Measurements from ENCODE around the gene FLAD1.

The FLAD1 gene

GRCh38 chr1:154951901-154952657 lies 31.1 kb upstream of the FLAD1 start:
- DNase-seq, result no peak

- DNase-seq, result no peak
These were observed 30.5 kb upstream of the FLAD1 start for GRCh38 chr1:154952664-154953063.

GRCh38 chr1:154953611-154954038 lies 29.5 kb upstream of the FLAD1 start:
- peak in 8 of 58 donors; percentile 6 to 13 (median 11) for DNase-seq

- DNase-seq, result no peak
These were observed 28.6 kb upstream of the FLAD1 start for GRCh38 chr1:154954541-154954940.

GRCh38 chr1:154955039-154955717 lies 28.0 kb upstream of the FLAD1 start:
- DNase-seq, result peak in 51 of 58 donors; percentile 21 to 91 (median 62)

GRCh38 chr1:154955718-154956543 lies 27.2 kb upstream of the FLAD1 start, which contains the start of gene PBXIP1:
Gene PBXIP1, minus strand, starts transcription at chr1:154956099. Its CDS starts 2,378 bp downstream, at chr1:154953721.
- DNase-seq, result peak in 55 of 58 donors; percentile 24 to 92 (median 72)

GRCh38 chr1:154956544-154956941 lies 26.6 kb upstream of the FLAD1 start:
- DNase-seq, result peak in 50 of 58 donors; percentile 20 to 80 (median 52)

- peak in 5 of 58 donors; percentile 10 to 27 (median 15) for DNase-seq
These were observed 26.0 kb upstream of the FLAD1 start for GRCh38 chr1:154957091-154957657.

- DNase-seq, result no peak
These were observed 25.1 kb upstream of the FLAD1 start for GRCh38 chr1:154958036-154958435.

GRCh38 chr1:154958681-154959425 lies 24.3 kb upstream of the FLAD1 start:
- no peak for DNase-seq

GRCh38 chr1:154959426-154959780 lies 23.7 kb upstream of the FLAD1 start:
- DNase-seq, result no peak

- no peak for DNase-seq
These were observed 22.6 kb upstream of the FLAD1 start for GRCh38 chr1:154960446-154961136.

GRCh38 chr1:154961207-154962155 lies 21.7 kb upstream of the FLAD1 start, which contains the start of gene PYGO2:
Gene PYGO2, minus strand, starts transcription at chr1:154961782. Its CDS starts 206 bp downstream, at chr1:154961576.
- DNase-seq, result peak in 57 of 58 donors; percentile 31 to 89 (median 72)

GRCh38 chr1:154962156-154962749 lies 20.9 kb upstream of the FLAD1 start:
- peak in 7 of 58 donors; percentile 10 to 54 (median 44) for DNase-seq

GRCh38 chr1:154962795-154963330 lies 20.3 kb upstream of the FLAD1 start:
- DNase-seq, result no peak

GRCh38 chr1:154963643-154964042 lies 19.5 kb upstream of the FLAD1 start:
- no peak for DNase-seq

- no peak for DNase-seq
These were observed 18.8 kb upstream of the FLAD1 start for GRCh38 chr1:154964359-154964758.

- no peak for DNase-seq
These were observed 17.0 kb upstream of the FLAD1 start for GRCh38 chr1:154966111-154966510.
